NOMO-1 treated with dmso at 0.1 percent for 144 hours (cell line): ENCODE measurements around the gene SOBP.
"Not testable (repeated sequence)": the region's sequence is repeated elsewhere in the genome, so short reads cannot be mapped to it uniquely, and the experiment has no call there.

Experiments
- DNase-seq: peaks from one replicate; lab custom pipeline; 2025; ENCODE audit not compliant: unreplicated experiment; lab: John Stamatoyannopoulos, UW

Gene SOBP

DNA sequence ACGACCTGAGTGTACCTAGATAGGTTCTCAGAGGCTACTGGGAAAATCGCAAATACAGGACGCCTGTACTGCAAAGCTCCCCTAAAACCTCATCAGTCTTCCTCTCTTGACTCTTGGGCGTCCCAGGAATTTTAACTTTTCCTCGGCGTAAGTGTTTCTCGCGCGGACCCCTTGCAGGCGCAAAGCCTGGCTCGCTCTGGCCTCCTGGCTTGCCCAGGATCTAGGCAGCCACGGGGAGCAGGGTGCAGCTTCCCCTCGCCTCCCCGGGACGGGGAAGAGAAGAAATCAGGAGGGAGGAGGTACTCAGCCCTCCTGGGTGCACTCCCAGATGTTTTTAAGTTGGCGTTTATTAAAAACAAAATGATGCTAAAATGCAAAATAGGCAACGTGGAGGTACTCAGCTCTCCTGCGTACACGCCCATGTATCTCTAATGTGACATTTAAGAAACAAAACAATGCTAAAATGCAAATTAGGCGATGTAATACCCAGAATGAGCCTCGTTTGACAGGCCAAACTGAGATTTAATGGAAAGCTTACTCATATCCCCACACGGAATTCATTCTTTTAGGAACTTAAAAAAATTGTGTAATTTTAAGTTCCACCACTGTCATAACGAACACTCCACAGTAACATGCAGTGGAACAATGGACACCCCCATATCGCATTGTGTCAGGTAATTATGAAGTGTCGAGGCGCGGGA is 1.6 kb upstream of the SOBP start:
- no peak for DNase-seq

DNA sequence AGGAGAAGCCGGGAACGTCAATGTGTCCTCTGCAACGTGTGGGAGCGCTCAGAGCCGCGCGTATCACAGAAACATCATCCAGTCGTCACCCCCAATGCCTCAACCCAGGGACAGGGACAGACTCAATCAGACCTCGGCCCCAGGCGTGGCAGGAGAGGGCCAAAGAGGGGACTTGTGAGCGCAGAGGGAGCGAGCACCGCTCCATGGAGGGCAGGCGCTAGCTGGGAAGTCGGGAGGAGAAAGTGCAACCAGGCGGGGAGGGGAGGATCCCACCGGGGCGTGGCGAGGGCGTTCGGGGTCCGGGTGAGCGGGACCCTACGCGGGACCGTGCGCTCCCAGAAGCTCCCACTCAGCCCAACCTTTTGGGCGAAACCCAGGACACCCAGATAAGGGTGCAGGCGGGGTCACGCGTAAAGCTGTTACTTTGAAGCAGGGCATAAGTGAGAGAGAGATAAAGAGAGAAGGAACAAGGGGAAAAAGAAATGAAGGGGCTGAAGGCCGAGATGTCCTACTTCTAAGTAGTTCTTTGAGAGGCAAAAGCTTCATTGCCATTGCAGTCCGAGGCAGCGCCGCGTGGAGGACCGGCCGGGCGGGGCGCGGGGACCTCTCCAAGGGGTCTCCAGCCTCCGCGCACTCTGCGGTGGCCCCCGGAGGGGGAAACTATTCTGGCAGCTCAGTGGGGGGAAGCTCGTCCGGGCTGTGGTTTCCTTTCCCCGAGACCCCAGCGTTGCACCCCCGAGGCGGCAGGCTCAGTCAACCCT is 862 bp upstream of the SOBP start:
- no peak for DNase-seq

- no peak for DNase-seq
These were observed 735 bp downstream of the SOBP start for GRCh38 chr6:107490566-107491137.

DNA sequence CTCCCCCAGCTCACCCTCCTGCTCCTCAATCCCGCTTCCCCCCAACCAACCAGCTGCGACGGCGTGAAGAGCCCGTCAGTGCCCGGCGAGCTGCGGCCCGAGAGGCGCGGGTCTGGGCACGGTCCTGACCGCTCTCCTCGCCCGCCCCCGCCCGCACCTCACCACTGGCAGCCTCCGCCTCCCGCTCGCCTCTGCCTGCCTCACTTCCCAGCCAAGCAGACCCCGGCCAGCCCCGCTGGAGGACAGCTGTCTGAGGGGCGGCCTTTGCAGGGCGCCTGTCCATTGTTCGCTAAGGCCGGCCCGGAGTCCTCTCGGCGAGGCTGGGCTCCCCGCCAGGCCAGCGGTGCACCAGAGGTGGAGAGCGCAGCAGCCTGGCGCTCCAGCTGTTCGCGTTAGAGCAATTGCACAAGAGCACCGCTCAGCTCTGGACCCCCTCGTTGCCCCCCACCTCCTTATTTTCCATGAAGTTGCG is 1.3 kb downstream of the SOBP start:
- DNase-seq, result no peak

DNA sequence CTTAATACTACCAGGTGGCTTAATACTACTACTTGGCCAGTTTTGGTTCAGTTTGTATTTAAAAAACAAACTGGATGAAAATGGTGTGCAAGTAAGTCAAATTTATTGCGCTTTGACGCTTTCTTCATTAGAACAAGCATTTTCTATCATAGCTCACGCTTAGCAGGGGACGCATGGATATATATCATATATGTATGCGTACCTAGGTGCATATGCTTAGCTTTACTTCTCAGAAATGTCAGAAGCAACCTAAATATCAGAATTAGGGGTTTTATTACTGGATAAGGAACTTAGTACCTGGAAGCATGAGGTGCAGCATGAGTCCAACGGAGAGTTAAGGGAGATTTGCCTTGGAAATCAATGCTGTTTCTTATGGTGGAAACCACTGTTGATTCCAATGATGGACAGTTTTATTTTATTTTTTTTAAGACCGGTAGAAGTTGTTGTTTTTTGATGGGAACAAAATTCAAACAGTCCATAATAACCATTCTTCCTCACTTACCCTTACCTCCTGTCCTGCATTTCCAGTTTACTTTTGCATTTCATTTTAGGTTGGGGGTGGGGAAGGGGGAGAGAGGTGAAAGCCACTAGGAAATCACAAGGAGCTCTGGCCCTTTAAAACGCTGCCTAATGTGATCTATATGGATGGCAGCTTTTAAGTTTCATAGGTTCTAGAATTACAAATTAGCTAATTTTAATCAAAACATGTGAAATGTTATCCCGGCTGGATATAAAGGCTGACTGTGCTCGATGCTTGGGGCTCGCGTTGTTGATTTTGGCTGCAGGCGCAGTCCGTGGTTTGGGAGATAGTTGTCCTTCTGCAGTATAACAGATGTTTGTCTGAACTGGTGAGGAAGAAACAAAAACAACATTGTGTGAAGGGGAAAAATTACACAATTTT is 2.1 kb downstream of the SOBP start:
- no peak for DNase-seq

- DNase-seq, result no peak
These were observed 3.5 kb downstream of the SOBP start for GRCh38 chr6:107493158-107494057.

DNA sequence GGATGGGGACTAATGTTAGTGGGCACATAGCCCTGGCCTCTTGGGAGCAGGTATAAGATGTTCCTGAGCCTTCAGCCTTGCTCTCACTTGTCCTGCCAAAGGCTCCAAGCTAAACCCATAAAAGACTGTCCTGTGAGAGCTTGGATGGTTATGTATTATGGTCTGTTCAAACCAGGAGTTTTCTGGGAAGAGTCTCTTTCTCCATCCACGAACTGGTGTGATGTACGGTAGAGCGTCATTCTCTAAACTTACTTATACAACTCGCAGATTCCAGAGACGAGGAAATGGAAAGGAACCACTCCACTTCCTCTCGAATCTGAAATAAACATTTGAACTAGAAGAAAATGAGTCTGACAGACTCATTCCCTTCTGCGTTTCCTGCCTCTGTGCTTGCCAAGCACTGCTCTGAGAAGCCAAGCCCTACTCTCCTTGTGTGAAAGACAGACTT is 5.3 kb downstream of the SOBP start:
- DNase-seq, result no peak

- no peak for DNase-seq
These were observed 6.1 kb downstream of the SOBP start for GRCh38 chr6:107495971-107496370.

DNA sequence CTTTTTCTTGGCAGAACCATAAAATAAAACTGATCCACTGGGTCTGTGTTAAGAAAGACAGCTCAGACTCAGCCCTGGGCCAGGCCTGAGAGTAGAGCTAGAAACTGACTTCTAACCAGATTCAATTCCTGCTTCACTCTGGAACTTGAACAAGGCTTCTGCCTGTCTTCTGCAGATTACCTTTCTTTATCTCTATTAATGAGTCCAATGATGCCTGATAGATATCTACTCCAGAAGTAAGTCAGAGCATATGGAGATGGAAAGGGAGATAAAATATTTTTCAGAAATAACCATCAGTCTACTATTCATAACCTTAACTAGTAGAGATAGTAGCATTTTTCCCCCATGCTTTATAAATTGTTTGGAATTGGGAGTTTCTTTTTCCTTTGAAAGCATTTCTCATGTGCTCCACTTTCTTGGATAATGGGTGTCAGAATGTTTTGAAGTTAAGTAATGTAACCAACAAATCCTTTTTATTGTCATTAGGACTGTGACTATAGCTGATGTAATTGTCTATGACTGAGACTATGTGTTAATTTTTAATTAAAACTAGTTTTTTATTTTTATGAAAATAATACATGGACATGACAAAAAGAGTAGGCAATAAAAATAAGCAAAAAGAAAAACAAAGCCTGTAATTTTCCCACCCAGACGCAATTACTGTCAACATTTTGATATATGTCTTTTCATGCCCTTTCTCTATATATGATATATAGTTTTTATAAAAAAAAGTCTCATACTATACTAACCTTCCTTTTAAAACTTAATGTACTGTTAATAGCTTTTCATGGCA is 7.2 kb downstream of the SOBP start:
- DNase-seq, result no peak

DNA sequence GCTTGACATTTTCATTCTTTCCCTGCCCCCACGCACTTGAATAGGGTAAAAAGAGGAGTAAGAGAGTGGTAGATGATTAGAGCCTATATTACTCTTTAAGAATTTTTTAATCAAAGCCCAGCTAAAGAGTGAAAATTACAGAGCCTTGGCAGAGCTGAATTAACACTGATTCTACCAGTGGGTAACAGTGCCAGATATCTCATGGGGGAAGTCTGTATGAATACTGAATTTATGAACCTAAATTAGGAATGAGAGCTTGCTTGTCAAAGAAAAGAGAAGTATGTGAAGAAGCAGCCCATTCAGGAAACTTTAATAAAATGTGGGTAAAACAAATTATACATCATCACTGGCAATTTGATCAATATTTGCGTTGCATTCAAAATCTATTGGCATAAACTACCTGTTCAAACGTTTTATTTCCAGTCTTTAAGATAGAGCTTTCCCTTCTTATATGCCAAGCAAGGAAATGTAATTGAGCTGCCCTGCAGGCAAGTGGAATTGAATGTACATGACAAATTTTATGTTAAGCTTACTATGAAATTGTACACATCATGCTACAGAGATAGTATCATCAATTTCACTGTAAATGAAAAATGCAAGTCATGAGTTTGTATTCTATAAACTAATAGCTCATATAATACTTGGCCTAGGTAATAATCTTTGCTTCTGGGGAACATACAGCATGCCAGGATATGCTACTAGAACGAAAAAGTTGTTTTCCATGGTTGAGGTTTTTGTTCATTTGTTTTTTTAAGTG is 14.5 kb downstream of the SOBP start:
- no peak for DNase-seq

DNA sequence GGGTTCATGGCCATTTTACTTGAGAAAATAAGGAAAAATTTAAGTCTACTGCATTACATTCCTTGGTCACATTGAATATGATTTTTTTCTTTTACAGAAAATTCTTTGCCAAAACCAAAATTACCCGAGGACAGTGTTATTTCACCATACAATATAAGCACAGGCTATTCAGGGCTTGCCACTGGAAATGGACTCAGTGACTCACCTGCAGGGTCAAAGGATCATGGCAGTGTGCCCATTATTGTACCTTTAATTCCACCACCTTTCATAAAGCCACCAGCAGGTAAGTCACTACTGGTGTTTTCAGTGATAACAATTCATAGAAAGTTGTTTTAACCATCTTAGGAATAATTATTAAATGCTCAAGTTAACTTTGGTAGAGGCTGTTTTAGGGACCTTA is 16.2 kb downstream of the SOBP start:
- DNase-seq, result no peak

- DNase-seq, result no peak
These were observed 19.6 kb downstream of the SOBP start for GRCh38 chr6:107509506-107509905.

DNA sequence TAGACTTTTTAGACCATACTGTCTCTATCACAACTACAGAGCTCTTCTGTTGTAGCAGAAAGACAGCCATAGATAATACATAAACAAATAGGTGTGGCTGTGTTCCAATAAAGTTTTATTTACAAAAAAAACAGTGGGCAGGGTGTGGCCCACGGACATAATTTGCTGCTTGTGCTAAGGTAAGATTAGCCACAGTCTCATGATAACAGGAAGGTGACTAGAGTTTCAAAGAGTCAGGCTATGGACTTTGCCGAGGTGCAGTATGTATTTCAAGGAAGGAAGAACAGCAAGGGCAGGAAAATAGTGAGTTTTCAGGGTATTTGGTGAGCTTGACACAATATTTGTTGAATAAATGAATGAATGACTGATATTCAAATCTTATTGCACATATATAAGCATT is 20.2 kb downstream of the SOBP start:
- DNase-seq, result no peak

GRCh38 chr6:107511511-107511993 is 21.6 kb downstream of the SOBP start:
- no peak for DNase-seq

- DNase-seq, result no peak
These were observed 23.3 kb downstream of the SOBP start for GRCh38 chr6:107513214-107513613.

DNA sequence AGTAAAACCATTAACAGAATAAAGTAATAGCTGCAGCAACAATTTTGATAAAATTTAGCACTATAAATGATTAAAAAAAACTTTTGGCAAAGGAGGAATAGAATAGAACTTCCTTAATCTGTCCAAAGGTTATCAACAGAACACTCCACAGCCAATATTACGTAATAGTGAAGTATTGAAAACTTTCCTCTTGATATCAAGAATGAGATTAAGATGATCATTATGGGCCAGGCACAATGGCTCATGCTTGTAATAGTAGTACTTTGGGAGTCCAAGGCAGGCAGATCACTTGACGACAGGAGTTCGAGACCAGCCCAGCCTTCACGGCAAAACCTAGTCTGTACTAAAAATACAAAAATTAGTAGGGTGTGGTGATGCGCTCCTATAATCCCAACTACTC is 26.0 kb downstream of the SOBP start:
- DNase-seq, result no peak

DNA sequence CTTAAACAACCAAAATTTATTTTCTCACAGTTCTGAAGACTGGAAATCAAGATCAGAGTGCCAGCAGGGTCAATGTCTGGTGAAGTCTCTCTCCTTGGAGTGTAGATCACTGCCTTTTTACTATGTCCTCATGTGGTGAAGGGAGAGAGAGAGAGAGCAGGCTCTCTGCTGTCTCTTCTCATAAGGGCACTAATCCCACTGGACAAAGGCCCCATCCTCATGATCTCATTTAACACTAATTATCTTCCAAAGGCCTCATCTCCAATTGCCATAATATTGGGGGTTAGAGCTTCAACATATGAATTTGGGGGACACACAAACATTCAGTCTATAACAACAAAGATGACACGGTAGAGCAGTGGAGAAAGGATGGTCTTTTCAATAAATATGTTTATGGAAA is 27.4 kb downstream of the SOBP start:
- DNase-seq, result no peak

DNA sequence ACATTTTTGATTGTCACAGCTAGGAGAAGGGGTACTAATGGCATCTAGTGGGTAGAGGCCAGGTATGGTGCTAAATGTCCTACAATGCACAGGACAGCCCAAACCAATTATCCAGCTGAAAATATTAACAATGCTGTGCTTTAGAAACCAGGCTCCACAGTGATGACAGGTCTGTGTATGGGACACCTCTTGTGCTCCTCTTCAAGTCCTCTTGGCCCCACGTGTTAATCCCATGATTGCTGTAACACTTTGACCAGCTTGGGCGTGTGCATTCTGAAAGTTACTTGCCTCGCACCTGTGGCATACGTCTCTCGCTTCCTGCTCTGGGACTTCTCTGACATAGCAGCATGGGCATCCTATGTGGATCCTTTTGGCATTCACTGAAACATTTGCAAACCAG is 29.3 kb downstream of the SOBP start:
- not testable (repeated sequence) for DNase-seq
